ENCODE results near the gene TRIM29. TPM values are rescaled to one million over a fixed set of nuclear protein-coding genes. Genes with fewer than 3 reads are reported as not detected.

Gene TRIM29
- total and polyA plus RNA-seq, 2 donors (not counting 1 experiment from before 2014, with no cell fraction given) = not detected

GRCh38 chr11:120137187-120137610 lies 714 bp downstream of the TRIM29 start:
- Histone ChIP-seq H3K36me3 (ENCODE audit: control insufficient read depth, insufficient read depth, low read length) (no peaks in the 10 kb centered on the region), H2AFZ (ENCODE audit: low read length) (no peak overlapping the region), H3K9ac (ENCODE audit: insufficient read depth, low read length) (no peak overlapping the region), H3K4me3 (replicated peaks in 1 of 4; ENCODE audit: control extremely low read depth in 1 of 4, insufficient read depth in 1 of 4, low read depth in 3 of 4, low read length in 4 of 4) (no peak overlapping the region), H3K27ac (ENCODE audit: insufficient read depth, low read length) (no peak overlapping the region), H3K4me2 (ENCODE audit: extremely low read depth, insufficient read depth, low read length) (no peak overlapping the region), H3K9me3 (ENCODE audit: control insufficient read depth, insufficient read depth, low read depth, low read length) (no peaks in the 10 kb centered on the region), H4K20me1 (ENCODE audit: control insufficient read depth, extremely low read depth, insufficient read depth, low read length) (no peaks in the 10 kb centered on the region), H3K4me1 (ENCODE audit: control insufficient read depth, extremely low read depth, insufficient read depth, low read length) (no peaks in the 10 kb centered on the region), H3K79me2 (ENCODE audit: control insufficient read depth, insufficient read depth, low read length) (no peaks in the 10 kb centered on the region), H3K27me3 (ENCODE audit: control insufficient read depth, insufficient read depth, low read length) (no peaks in the 10 kb centered on the region)
- no peak for TF ChIP-seq EZH2 (IDR thresholded peaks at IDR 0.05; ENCODE audit: low read length, missing control alignments)
- no peak for TF ChIP-seq CTCF (conservative IDR thresholded peaks at IDR 0.05 in 1 of 2, IDR thresholded peaks at IDR 0.05 in 1 of 2; ENCODE audit: low read depth in 1 of 2, low read length in 2 of 2)
- no peak for DNase-seq (ENCODE audit: low read depth in 2 of 2)

GRCh38 chr11:120136356-120136755 lies 1.6 kb downstream of the TRIM29 start:
- H3K27ac ChIP-seq (ENCODE audit: insufficient read depth, low read length) = no peak overlapping the region
- no peaks in the 10 kb centered on the region for H3K4me1 ChIP-seq (ENCODE audit: control insufficient read depth, extremely low read depth, insufficient read depth, low read length)
- H3K79me2 ChIP-seq (ENCODE audit: control insufficient read depth, insufficient read depth, low read length) = no peaks in the 10 kb centered on the region
- H3K36me3 ChIP-seq (ENCODE audit: control insufficient read depth, insufficient read depth, low read length) = no peaks in the 10 kb centered on the region
- H3K4me3 ChIP-seq (replicated peaks in 1 of 4; ENCODE audit: control extremely low read depth in 1 of 4, insufficient read depth in 1 of 4, low read depth in 3 of 4, low read length in 4 of 4) = no peak overlapping the region
- H3K4me2 ChIP-seq (ENCODE audit: extremely low read depth, insufficient read depth, low read length) = no peak overlapping the region
- no peak overlapping the region for H3K9ac ChIP-seq (ENCODE audit: insufficient read depth, low read length)
- TF ChIP-seq CTCF (conservative IDR thresholded peaks at IDR 0.05 in 1 of 2, IDR thresholded peaks at IDR 0.05 in 1 of 2; ENCODE audit: low read depth in 1 of 2, low read length in 2 of 2) (no peak), EZH2 (IDR thresholded peaks at IDR 0.05; ENCODE audit: low read length, missing control alignments) (no peak)
- H3K27me3 ChIP-seq (ENCODE audit: control insufficient read depth, insufficient read depth, low read length) = no peaks in the 10 kb centered on the region
- H4K20me1 ChIP-seq (ENCODE audit: control insufficient read depth, extremely low read depth, insufficient read depth, low read length) = no peaks in the 10 kb centered on the region
- no peak for DNase-seq (ENCODE audit: low read depth in 2 of 2)
- H3K9me3 ChIP-seq (ENCODE audit: control insufficient read depth, insufficient read depth, low read depth, low read length) = no peaks in the 10 kb centered on the region
- H2AFZ ChIP-seq (ENCODE audit: low read length) = no peak overlapping the region

GRCh38 chr11:120135838-120136237 lies 2.1 kb downstream of the TRIM29 start:
- no peak for TF ChIP-seq EZH2 (IDR thresholded peaks at IDR 0.05; ENCODE audit: low read length, missing control alignments)
- no peak for TF ChIP-seq CTCF (conservative IDR thresholded peaks at IDR 0.05 in 1 of 2, IDR thresholded peaks at IDR 0.05 in 1 of 2; ENCODE audit: low read depth in 1 of 2, low read length in 2 of 2)
- no peaks in the 10 kb centered on the region for H4K20me1 ChIP-seq (ENCODE audit: control insufficient read depth, extremely low read depth, insufficient read depth, low read length)
- H3K9me3 ChIP-seq (ENCODE audit: control insufficient read depth, insufficient read depth, low read depth, low read length) = no peaks in the 10 kb centered on the region
- no peak overlapping the region for H3K4me2 ChIP-seq (ENCODE audit: extremely low read depth, insufficient read depth, low read length)
- no peak for DNase-seq (ENCODE audit: low read depth in 2 of 2)
- H3K4me1 ChIP-seq (ENCODE audit: control insufficient read depth, extremely low read depth, insufficient read depth, low read length) = no peaks in the 10 kb centered on the region
- no peaks in the 10 kb centered on the region for H3K79me2 ChIP-seq (ENCODE audit: control insufficient read depth, insufficient read depth, low read length)
- H3K4me3 ChIP-seq (replicated peaks in 1 of 4; ENCODE audit: control extremely low read depth in 1 of 4, insufficient read depth in 1 of 4, low read depth in 3 of 4, low read length in 4 of 4) = no peak overlapping the region
- no peak overlapping the region for H2AFZ ChIP-seq (ENCODE audit: low read length)
- H3K9ac ChIP-seq (ENCODE audit: insufficient read depth, low read length) = no peak overlapping the region
- no peaks in the 10 kb centered on the region for H3K27me3 ChIP-seq (ENCODE audit: control insufficient read depth, insufficient read depth, low read length)
- H3K36me3 ChIP-seq (ENCODE audit: control insufficient read depth, insufficient read depth, low read length) = no peaks in the 10 kb centered on the region
- no peak overlapping the region for H3K27ac ChIP-seq (ENCODE audit: insufficient read depth, low read length)
